Measurements from ENCODE around the gene PDZD4.
"Not testable (repeated sequence)": the region's sequence is repeated elsewhere in the genome, so short reads cannot be mapped to it uniquely, and the experiment has no call there.

Gene PDZD4

DNA sequence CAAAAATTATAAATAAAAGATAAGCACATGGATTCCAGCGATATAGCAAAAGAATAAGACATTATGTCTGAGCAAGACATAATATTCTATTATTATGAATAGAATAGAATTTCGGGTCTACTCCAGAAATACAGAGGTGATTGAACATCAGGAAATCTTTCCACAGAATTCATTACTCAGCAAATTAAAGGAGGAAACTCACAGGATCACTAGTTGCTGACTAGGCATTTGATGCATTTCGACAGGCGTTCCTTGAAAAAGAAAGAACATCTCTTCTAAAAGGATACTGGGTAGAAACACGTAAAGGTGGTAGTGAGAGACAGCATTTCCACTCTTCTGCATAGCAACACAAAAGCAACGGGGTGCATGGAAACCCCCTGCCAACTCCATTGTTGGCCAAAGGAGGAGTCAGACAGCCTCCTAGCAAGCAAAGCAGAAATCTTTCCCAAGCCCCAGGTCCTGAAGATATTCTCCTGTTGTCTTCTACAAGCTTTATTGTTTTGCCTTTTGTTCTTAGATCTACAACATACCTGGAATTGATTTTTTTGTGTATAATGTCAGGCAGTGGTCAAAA lies 14.3 kb upstream of the PDZD4 start:
- DNase-seq (ENCODE audit: low read depth) = no peak

DNA sequence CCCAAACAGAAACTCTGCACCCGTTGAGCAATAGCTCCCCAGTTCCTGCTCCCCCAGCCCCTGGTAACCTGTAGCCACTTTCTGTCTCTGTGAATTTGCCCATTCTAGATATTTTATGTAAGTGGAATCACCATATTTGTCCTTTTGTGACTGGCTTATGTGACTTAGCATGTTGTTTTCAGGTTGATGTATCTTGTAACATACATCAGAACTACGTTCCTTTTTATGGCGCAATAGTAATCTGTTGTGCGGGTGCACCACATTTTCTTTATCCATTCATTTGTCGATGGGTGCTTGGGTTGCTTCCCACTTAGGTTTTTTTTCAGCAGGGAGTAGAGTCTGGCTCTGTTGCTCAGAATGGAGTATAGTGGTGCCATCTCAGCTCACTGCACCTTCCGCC lies 6.6 kb upstream of the PDZD4 start:
- no peak for DNase-seq (ENCODE audit: low read depth)

DNA sequence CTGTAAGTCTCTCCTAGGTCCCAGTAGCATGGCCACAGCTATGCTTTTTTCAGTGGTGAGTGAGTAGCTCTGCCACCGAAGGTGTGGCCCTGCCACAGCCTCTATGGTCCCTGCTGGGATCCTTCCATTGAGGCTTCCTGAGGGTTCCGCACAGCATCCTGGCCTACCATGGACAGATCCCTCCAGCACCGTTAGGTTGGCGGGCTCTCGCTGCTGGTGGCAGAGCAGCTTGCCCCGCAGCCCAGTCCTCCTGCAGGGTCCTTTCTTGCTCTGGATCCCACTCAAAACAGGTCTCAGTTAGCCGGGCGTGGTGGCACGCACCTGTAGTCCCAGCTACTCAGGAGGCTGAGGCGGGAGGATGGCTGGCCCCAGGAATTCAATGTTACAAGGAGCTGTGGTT lies 2.4 kb upstream of the PDZD4 start:
- no peak for DNase-seq (ENCODE audit: low read depth)

DNA sequence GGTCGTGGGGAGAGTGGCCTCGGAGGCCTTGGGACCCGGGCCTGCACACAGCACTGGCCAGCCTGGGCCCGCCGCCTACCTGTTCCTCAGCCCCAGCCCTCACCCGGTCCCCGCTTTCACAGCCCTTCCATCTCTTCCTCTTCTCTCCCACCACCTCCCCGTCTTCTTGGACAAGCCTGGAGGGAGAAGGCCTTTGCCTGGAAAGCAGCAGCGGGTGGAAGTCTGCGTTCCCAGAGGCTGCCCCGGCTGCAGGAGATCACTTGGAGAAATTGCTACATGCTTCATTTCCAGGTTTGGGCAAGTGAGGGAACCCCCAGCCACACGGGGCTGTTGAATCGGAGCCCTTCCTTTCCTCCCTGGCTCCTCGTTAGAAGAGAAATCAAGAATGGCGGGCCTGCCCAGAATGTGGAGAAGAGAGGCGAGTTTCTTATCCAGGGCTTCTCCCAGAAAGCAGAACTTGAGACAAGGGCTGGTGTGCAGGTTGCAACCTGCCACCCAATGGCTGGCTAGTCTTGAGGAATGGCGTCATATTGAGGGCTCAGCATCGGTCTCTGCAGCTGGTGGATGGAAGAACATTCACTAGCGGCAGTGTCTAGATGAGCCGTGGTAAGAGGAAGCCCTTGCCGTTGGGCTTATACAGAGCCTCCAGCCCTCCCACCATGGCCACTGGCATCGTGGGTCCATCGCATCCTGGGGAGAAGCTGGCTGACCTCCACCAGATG lies 1.2 kb upstream of the PDZD4 start:
- DNase-seq (ENCODE audit: low read depth) = no peak

DNA sequence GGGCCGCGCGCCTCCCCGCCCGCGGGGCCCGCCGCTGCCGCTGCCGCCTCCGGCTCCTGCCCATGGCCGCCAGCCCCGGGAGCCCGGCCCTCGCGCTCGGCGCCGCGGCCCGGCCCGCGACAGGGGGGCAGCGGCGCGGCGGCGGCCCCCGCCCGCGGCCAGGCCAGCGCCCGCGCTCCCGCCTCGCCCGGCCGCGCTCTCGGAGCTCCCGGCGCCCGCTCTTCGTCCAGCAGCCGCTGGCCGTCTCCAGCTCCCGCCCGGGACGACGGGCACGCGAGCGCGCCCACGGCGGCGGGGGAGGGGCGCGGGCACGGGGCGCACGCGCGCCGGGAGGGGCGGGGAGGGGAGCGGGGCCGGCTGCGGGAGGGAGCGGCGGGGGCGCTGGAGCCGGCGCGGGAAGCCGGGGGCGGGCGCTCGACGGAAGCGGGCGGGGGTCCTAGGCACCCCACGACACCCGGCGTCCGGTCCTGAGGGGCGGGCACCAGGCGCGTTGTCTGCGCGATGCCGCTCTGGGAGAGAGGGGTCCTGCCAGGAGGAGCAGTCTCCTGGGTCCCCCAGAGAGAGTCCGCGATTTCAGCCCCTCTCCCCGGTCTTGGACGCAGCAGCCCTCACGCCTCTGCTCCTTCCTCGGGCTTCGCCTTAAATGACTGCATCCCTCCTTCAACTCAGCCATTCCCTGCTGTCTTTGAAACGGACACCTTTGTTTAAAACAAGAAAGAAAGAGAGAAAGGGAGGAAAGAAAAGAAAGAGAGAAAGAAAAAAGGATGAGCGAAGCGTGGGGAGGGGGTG lies 490 bp upstream of the PDZD4 start:
- DNase-seq (ENCODE audit: low read depth) = no peak

DNA sequence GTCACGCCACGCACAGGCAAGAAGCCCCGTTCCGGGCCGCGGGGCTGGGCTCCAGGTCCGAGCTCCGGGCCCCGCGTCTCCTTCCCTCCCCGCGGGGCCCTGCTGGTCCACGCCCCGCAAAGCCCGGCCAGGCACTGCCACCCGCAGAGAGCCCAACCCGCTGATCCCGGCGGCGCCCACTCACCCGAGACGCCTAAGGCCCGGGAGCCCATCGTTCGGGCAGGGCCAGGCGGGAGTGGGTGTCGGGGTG lies 870 bp downstream of the PDZD4 start:
- DNase-seq (ENCODE audit: low read depth) = no peak

DNA sequence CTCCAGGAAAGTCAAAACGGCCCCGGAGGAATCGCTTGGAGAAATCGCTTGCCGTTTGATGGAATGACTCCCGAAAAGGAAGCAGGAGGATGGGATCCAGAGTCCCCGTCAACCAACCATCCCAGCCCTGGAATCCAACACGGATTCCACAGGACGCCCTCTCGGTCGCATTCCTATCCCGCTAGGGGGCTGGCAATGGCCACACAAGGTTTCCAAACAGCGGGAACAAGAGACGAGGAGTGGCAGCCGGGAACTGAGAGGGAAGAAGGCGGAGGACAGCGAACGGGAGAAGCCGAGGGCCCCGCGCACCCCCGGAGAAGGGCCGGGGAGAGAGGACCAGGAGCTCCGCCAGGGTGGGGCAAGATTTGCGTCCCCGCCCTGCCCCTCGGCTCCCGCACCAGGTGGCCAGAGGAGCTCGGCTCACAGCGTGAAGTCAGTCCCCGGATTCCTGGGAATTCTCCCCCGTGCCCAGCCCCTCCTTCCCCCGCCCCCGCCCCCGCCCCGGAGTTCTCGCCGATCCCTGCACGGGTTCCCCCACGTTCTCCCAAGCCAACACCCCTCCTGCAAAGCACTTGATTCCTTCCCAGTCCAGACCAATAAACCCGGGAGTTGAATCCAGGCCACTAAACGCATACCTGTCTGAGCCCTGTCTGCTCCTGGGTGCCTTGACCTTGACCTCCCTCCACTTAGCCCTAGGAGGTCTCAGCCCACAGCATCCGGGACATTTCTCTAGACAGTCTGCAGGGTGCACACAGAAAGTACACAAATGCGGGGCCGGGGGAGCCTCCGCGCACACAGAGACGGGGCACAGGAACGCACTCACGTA lies 1.4 kb downstream of the PDZD4 start:
- no peak for DNase-seq (ENCODE audit: low read depth)

DNA sequence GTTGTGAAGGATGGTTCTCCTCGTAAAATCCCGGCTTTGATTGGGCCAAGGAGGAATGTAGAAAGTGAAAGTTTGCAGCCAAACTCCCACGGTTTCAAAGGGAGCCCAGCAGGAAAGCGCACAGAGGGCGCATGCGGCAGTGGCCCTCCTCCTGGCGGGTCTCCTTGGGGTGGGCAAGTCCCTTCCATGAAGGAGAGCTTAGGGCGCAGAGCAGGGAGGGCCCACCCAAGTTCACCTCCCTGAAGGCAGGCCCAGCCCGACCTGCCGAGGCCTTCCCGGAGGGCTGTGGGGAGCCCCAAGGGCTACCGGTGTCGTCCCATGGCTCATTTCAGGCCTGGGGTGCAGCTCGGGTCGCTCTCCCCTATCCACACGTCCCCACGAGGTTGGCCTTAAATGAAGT lies 2.0 kb downstream of the PDZD4 start:
- DNase-seq (ENCODE audit: low read depth) = no peak

DNA sequence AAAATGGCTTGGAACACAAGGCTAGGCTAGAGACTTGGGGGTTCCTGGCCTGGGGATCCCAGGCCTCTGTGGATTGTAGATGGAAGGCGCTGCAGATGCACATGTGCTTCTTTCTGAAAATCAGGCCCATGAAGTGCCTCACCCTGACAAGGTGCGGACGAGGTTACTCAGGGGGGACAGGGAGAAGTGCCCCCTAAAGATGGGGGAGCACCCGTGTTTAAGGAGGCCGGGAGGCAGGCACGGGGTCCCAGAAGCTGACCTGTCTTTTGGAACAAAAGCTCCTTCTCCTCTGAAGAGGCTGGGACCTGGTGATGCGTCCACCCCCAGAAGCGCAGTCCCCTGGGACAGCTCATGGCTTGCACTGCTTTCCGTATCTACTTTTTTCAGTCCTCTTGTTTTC lies 2.4 kb downstream of the PDZD4 start:
- DNase-seq (ENCODE audit: low read depth) = no peak

DNA sequence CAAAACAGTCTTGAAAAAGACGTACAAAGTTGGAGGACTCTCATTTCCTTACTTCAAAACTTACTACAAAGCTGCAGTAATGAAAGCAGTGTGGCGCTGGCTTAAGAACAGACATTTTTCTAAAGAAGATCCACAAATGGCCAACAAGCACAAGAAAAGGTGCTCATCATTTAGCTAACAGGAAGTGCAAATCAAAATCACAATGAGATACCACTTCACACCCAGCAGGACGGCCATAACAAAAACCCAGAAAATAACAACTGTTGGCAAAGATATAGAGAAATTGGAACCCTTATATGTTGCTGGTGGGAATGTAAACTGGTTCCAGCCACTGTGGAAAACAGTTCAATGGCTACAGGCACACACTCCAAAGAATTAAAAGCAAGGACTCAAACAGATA lies 3.3 kb downstream of the PDZD4 start:
- no peak for DNase-seq (ENCODE audit: low read depth)

DNA sequence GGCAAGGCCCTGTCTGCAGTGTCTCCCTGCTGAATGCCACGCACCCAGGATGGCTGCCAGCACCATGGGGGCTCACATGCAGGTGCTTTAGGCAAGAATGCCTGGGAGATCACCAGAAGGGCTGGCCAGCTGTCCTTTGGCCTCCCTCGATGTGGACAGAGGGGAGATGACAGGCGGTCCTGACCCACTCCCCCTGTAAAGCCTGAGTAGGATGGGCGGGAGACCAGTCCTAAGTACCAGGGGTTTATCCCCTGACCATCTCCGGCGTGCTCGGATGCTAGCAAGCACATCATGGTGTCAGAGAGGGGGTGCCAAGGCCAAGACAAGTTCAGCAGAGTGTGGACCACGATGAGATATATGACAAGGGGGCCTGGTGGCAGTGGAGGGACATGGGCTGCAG lies 5.3 kb downstream of the PDZD4 start:
- DNase-seq (ENCODE audit: low read depth) = no peak

DNA sequence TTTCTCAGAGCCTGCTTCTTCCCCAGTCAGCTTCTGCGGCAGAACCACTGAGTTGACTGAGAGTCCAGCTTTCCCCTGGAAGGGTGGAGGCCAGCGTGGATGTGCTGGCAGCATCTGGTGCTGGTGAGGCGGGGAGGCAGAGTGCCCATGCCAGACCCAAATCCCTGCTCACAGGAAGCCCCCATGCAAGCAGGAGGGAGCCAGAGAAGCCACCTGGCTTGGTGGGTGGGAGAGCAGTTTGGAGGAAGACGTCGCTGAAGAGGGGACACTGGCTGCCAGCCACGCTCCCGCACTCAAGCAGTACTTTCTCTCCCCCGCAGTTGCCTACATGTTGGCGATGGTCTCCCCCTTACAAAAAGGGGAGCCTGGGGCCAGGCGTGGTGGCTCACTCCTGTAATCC lies 6.0 kb downstream of the PDZD4 start:
- no peak for DNase-seq (ENCODE audit: low read depth)

DNA sequence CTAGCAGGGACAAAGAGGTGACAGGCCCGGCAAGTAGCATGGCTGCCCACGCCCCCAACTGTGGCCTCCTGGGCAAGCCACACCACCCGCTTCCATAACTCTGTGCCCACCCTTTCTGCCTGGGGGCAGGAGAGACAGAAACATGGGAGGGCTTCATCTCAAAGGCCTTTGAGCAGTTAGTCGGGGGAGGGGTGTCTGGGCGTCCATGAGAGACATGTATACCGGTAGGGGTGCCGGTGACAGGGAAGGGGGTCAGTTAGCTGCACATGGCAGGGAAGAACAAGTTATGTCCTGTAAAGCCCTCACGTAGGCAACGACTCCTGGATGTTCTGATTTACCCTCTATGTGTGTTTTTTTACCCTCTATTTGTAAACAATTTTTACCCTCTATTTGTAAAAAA lies 9.3 kb downstream of the PDZD4 start:
- no peak for DNase-seq (ENCODE audit: low read depth)

DNA sequence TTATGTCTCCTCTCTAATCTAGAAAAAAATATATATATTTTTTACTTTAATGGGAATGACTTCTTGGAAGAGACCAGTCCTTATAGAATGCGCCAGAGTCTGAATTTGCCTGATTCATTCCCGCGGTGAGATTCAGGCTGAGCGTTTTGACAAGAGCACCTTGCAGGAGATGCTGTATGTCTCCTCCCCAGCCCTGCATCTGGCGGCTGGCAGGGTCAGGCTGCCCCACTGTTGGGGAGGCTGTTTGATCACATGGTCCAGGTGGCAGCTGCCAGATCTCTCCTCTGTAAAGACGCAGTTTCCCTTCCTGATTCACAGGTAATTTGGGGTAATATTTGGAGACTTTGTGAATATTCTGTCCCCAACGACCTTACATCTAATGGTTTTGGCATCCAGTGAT lies 9.7 kb downstream of the PDZD4 start:
- DNase-seq (ENCODE audit: low read depth) = no peak

DNA sequence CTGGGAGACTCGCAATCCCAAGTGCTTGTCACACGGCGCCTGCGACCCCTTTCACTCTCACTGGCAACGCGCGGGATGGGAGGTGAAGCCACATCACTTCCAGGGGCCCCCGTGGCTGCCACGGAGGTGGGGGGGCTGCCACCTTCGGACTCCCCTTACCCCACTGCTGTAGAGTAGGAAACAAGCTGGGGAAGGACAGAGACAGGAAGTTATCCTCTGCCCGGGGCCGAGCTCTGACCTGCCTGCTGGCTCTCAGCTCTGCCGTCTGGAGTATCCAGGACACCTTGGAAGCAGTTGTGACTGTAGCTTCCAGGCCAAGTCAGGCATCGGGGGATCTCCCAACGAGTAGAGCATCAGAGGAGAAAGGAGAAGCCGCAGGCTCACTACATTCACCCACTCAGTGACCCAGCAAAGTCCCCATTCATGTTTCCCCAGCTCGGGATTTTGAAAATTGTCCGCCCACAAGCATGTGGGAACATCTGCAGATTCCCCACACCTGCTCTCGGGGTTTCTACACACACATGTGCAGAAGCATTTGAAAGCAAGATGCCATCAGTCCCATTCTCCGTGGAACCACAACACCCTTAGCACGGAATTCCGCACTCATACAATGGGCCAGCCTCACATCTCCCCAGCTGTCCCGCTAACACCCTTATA lies 10.8 kb downstream of the PDZD4 start:
- no peak for DNase-seq (ENCODE audit: low read depth)

DNA sequence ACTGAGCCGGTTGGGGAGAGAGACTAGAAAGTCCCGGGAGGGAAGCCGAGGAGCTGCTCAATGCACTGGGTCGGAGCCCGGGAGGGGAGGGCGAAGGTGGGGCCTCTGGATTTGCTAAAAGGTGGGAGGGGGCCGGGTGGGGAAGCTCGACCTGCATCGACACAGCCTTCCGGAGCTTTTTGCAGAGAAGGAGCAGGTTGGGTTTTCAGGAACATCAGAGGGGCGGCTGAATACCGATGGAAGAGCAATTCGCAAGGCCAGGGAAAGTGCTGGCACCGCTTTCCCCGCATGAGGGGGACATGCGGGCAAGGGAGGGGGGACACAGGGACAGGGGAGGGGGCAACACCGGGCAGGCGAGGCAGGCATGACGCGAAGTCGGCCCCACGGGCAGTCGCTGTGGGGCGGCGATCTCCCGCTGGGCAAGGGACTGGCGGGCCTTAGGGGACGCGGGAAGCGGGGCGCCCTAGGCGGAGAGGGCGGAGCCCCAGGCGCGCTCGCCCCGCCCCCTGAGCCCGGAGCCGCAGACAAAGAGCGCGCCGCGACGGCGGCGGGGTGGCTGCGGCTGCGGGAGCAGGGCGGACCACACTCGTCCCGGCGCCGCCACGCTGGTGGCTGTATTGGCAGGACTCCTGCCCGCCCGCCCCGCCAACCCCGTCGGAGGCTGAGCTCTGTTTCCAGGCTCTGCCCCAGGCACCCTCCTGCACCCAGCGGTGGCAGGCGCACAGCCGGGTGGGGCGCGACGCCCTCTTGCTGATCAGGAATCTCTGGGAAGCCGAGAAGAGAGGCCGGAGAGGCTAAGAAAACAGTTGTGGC lies 11.6 kb downstream of the PDZD4 start:
- DNase-seq (ENCODE audit: low read depth) = no peak

DNA sequence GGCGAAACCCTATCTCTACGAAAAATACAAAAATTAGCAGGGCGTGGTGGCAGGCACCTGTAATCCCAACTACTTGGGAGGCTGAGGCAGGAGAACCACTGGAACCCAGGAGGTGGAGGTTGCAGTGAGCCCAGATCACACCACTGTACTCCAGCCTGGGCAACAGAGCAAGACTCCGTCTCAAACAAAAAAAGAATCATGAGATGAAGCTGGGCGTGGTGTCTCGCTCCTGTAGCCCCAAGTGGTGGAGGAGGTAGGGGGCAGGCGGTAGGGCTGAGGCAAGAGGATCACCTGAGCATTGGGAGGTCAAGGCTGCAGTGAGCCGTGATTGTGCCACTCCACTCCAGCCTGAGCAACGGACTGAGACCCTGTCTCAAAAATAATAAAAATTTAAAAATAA lies 12.3 kb downstream of the PDZD4 start:
- not testable (repeated sequence) for DNase-seq (ENCODE audit: low read depth)

DNA sequence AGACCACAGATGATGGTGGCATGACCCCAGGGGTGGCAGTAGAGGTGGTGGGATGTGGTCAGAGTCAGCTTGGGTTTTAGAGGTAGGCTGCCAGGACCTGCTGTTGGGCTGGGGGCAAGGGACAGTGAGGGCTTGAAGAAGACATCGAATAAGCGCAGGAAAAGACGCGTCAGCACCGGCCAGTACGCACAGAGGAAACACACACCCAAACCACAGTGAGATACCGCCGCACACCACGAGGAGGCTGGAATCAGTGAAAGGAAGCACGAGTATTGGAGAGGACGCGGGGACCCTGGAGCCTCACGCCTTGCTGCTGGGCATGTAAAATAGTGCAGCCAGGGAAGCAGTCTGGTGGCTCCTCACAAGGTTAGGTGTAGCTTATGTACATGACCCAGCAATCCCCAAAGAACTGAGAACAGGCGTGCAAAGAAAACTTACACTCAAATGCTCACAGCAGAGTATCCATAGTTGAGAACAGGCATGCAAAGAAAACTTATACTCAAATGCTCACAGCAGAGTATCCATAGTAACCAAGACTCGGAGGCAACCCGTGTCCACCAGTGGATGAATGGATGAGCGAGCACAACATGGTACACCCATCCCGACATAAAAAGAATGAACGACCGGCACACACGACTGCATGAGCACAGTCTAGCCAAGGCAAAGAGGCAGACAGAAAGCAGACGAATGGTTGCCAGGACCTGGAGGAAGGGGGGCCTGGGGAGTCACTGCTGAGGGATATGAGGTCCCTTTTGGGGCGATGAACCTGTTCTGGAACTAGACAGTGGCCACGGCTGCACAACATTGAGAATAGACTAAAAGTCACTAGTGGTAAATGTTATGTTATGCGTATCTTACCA lies 13.3 kb downstream of the PDZD4 start:
- DNase-seq (ENCODE audit: low read depth) = no peak

DNA sequence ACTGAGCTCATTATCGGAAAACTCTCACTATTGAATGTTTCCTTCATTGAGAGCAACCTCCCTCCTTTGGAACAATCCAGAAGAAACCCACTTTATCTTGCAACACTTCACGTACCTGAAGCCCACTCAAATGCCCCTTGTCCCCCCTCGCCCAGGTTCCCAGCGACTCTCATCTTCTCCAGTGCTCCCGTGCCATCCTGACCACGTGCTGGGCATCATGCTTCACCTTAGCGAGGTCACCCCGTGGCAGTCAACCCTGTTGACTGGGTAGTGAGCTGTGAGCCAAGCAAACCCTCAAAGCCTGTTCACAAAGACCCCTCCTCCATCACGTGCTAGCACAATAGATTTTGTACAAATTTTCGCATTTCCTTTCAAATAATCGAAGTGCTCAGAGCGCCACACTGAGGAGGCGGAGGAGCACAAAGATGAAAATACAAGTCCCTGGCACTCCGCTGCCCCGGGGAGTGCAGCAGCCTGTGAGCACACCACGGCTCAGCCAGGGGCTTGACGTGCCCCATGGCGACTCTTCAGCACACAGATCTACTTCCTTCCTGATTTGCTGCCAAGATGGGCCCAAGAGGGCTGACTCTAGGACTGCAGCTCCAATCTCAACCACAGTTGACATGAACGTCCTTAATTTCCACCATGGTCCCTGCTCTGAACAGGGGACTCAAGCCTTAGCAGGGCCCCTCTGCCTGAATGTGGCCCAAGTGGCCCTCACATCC lies 15.6 kb downstream of the PDZD4 start:
- DNase-seq (ENCODE audit: low read depth) = no peak

DNA sequence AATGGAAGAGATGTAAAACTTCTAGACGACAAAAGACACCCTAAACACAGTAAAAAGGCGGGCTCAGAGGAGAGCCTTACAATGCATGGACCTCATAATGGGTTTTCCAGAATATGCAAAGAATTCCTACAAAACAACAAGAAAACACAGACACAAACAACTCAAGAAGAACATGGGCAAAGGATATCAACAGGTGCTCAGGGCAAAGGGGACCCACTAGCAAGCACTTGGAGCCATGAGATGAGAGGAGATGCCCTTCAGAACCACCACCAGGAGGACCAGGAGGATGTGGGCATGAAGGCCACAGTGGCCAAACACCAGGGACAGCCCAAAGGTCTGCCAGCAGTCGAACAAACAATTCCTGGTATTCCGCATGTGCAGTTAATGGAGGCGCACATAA lies 17.2 kb downstream of the PDZD4 start:
- no peak for DNase-seq (ENCODE audit: low read depth)
